ENCODE measurements around the gene SLC11A2. TPM values are rescaled to one million over a fixed set of nuclear protein-coding genes. Genes with fewer than 3 reads are reported as not detected.

SLC11A2 gene
- total RNA-seq, 1 donor from 2014 or later = 82.5 TPM

Other genes starting within 250 kb of the SLC11A2 start
- gene TMPRSS12, start 183.5 kb downstream of the SLC11A2 start, total RNA-seq = not detected
- gene HIGD1C, start 73.8 kb downstream of the SLC11A2 start, total RNA-seq = not detected
- gene LETMD1, start 21.9 kb upstream of the SLC11A2 start, total RNA-seq = 58.5 TPM
- gene CSRNP2, start 57.2 kb upstream of the SLC11A2 start, total RNA-seq = 38.4 TPM
- 32.2 TPM for gene TFCP2, start 146.8 kb upstream of the SLC11A2 start, total RNA-seq
- gene POU6F1, start 191.7 kb upstream of the SLC11A2 start, total RNA-seq = 40.7 TPM
- 175 TPM for gene DAZAP2, start 212.4 kb upstream of the SLC11A2 start, total RNA-seq
- gene SMAGP, start 244.0 kb upstream of the SLC11A2 start, total RNA-seq = 6.2 TPM

Measured in sciatic nerve (tissue), 1 donor.